ENCODE results near the gene MAP1LC3A. TPM values are rescaled to one million over a fixed set of nuclear protein-coding genes. Genes with fewer than 3 reads are reported as not detected.

The MAP1LC3A gene
- total RNA-seq, 1 experiment from 2014 or later, result 16.9 TPM

DNA sequence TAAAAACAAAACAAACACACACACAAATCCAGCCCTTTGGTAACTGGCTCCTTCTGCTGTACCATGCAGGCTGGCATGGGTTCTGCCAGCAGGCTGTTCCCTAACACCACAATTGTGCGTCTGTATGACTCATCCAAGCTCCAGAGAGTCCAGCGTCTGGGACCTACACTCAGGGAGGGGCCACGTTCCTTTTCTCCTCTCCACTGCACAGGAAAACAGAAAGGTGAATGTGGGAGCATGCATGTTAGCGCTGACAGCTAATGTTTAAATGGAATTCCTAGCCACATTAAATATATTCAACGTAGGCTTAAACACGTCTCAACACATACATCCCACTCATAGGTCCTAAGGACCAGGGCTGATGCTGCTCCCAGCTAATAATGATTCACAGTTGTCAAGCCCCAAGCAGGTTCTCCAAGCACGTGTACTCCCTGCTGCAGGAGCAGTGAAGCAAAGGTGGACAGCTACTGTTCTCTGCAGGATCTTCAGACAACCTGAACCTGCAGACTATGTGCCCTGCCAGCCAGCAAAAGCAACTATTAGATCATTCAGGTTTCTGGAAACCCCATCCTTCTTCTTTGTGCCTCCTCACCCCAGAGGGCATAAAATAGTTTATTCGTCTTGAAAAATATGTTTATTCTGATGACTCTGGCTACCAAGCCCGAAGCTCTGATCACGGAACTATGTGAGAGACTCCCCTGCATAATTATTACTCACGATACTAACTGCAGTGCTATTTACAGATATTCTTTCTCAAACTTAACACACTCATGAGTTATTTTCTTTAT is 20.9 kb downstream of the MAP1LC3A start:
- Histone ChIP-seq H3K9me3 (ENCODE audit: low read depth, low read length, poor library complexity, severe bottlenecking) (no peaks in the 10 kb centered on the region), H3K27me3 (replicated peaks; ENCODE audit: insufficient read depth, low read depth, low read length, poor library complexity) (no peaks in the 10 kb centered on the region), H3K4me1 (ENCODE audit: insufficient read depth, low read length, poor library complexity, severe bottlenecking) (peaks cover 12% of the 10 kb centered on the region), H3K4me3 (ENCODE audit: low read depth, low read length, poor library complexity, severe bottlenecking) (no peak overlapping the region), H3K36me3 (ENCODE audit: insufficient read depth, low read length, poor library complexity, severe bottlenecking) (no peaks in the 10 kb centered on the region), H3K27ac (ENCODE audit: low read depth, low read length, poor library complexity, severe bottlenecking) (no peak overlapping the region)
- ChIA-PET POLR2A (ENCODE audit: low non-redundant PET) (no interaction called here), CTCF (no interaction called here)
- BruUV-seq (replicated peaks), result no TSS peak
- intact Hi-C loops (cut with micrococcal nuclease; ENCODE audit: unreplicated experiment), result no loop called here
- no peak for TF ChIP-seq EZH2 (IDR thresholded peaks at IDR 0.05; ENCODE audit: borderline replicate concordance, low read depth, low read length, poor library complexity, severe bottlenecking)
- TF ChIP-seq, protein P1, sequence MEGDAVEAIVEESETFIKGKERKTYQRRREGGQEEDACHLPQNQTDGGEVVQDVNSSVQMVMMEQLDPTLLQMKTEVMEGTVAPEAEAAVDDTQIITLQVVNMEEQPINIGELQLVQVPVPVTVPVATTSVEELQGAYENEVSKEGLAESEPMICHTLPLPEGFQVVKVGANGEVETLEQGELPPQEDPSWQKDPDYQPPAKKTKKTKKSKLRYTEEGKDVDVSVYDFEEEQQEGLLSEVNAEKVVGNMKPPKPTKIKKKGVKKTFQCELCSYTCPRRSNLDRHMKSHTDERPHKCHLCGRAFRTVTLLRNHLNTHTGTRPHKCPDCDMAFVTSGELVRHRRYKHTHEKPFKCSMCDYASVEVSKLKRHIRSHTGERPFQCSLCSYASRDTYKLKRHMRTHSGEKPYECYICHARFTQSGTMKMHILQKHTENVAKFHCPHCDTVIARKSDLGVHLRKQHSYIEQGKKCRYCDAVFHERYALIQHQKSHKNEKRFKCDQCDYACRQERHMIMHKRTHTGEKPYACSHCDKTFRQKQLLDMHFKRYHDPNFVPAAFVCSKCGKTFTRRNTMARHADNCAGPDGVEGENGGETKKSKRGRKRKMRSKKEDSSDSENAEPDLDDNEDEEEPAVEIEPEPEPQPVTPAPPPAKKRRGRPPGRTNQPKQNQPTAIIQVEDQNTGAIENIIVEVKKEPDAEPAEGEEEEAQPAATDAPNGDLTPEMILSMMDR (conservative IDR thresholded peaks at IDR 0.05; ENCODE audit: low read depth, low read length), result 0 out of 2 replicates have a peak, but pooled peaks have one; percentile 33
- peak; percentile 35 for DNase-seq (ENCODE audit: low spot score)

DNA sequence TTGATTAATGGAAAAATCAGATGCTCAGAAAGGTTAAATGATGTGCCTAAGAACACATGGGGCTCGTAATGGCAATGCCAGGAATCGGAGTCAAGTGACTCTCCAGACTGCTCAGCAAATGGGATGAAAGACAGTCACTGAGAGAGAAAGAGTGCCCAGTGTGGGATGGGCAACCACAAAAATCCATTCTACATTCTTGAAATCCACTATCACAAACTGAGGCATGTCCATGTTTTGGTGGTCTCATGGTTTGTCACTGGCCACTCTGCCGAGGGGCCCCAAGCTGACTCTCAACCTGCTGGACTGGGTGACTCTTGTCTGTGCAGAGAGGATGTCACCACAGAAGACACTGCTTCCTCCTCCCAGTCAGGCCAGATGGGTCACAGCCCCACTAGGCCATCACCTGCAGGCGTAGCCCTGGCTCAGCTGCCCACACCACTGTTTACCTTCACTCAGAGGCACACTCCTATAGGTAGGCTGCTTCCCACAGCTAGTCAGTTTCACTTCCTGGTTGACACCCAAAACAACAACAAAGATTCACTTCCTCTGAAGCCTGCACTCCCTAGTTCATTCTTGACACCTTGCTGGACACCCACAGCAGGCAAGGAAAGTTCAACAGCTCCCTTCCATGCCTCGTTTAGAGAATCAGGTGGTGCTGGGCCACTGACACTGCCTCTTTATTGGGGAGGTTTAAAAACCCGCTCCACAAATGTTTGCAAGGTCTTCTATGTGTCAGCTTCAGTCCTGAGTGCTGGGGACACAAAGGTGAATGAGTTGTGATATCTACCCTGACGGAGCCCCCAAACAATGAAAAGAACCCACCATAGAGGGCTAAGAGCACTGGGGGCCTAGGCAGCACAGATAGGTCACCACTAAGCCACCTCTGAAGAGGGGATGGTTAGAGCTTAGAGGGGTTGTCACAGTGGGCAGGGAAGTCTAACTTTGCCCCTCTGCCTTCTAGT is 21.7 kb downstream of the MAP1LC3A start:
- Histone ChIP-seq H3K4me1 (ENCODE audit: insufficient read depth, low read length, poor library complexity, severe bottlenecking) (peaks cover 12% of the 10 kb centered on the region), H3K27ac (ENCODE audit: low read depth, low read length, poor library complexity, severe bottlenecking) (no peak overlapping the region), H3K36me3 (ENCODE audit: insufficient read depth, low read length, poor library complexity, severe bottlenecking) (no peaks in the 10 kb centered on the region), H3K4me3 (ENCODE audit: low read depth, low read length, poor library complexity, severe bottlenecking) (no peak overlapping the region), H3K27me3 (replicated peaks; ENCODE audit: insufficient read depth, low read depth, low read length, poor library complexity) (no peaks in the 10 kb centered on the region), H3K9me3 (ENCODE audit: low read depth, low read length, poor library complexity, severe bottlenecking) (no peaks in the 10 kb centered on the region)
- BruUV-seq (replicated peaks), result no TSS peak
- DNase-seq (ENCODE audit: low spot score), result no peak
- ChIA-PET POLR2A (ENCODE audit: low non-redundant PET) (no interaction called here), CTCF (no interaction called here)
- TF ChIP-seq, protein P1 (conservative IDR thresholded peaks at IDR 0.05; ENCODE audit: low read depth, low read length), result no peak
- no peak for TF ChIP-seq EZH2 (IDR thresholded peaks at IDR 0.05; ENCODE audit: borderline replicate concordance, low read depth, low read length, poor library complexity, severe bottlenecking)
- intact Hi-C loops (cut with micrococcal nuclease; ENCODE audit: unreplicated experiment), result no loop called here

DNA sequence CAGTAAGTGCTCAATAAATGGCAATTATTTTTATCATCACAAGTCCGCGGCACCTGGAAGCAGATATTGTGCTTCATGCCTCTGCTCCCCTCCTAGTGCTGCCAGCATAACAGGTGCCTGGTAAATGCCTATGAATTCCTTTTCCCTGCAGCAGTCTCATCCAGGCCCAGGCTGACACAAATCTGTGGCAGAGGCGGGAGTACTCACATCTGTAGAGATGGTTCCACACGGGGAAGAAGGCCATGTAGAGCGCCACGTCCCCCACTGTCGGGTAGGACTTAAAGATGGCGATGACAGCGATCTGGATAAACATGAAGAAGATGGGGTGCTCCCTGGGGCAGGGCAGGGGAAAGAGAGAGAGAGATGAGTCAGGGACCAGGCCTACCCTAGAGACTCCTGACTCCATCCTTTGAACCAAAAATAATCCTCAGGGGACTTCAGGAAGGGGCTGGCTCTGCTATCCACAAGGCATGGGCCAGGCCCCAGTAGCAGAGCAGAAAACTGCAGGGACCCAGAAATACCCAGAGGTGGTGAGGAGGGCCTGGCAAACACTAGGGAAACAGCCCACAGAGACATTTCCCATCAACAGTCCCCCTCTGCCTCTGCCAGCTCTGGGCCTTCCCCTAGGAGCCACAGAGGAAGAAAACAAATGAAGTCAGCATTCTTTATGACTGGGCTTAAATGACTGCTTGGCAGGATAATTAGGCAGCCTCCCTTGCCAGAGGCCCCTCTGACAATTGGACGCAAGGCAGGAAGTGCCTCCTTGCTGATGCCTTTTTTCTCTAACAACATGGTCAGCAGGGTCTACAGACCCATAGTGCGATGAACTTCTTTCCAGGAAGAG is 23.0 kb downstream of the MAP1LC3A start:
- peaks cover 12% of the 10 kb centered on the region for H3K4me1 ChIP-seq (ENCODE audit: insufficient read depth, low read length, poor library complexity, severe bottlenecking)
- peak overlapping the region; percentile 58 for H3K27ac ChIP-seq (ENCODE audit: low read depth, low read length, poor library complexity, severe bottlenecking)
- ChIA-PET POLR2A (ENCODE audit: low non-redundant PET) (no interaction called here), CTCF (no interaction called here)
- H3K4me3 ChIP-seq (ENCODE audit: low read depth, low read length, poor library complexity, severe bottlenecking), result no peak overlapping the region
- BruUV-seq (replicated peaks), result no TSS peak
- H3K36me3 ChIP-seq (ENCODE audit: insufficient read depth, low read length, poor library complexity, severe bottlenecking), result no peaks in the 10 kb centered on the region
- peak; percentile 73 for DNase-seq (ENCODE audit: low spot score)
- intact Hi-C loops (cut with micrococcal nuclease; ENCODE audit: unreplicated experiment), result no loop called here
- H3K9me3 ChIP-seq (ENCODE audit: low read depth, low read length, poor library complexity, severe bottlenecking), result no peaks in the 10 kb centered on the region
- no peaks in the 10 kb centered on the region for H3K27me3 ChIP-seq (replicated peaks; ENCODE audit: insufficient read depth, low read depth, low read length, poor library complexity)
- TF ChIP-seq EZH2 (IDR thresholded peaks at IDR 0.05; ENCODE audit: borderline replicate concordance, low read depth, low read length, poor library complexity, severe bottlenecking), result no peak
- TF ChIP-seq, protein P1 (conservative IDR thresholded peaks at IDR 0.05; ENCODE audit: low read depth, low read length), result no peak
